Measurements from ENCODE around the gene USP17L21.
"Not testable (repeated sequence)": the region's sequence is repeated elsewhere in the genome, so short reads cannot be mapped to it uniquely, and the experiment has no call there.

Gene USP17L21

GRCh38 chr4:9262572-9262971, at the start of gene USP17L21:
USP17L21 (plus strand) TSS chr4:9262872; CDS start chr4:9262872, 0 bp downstream.
- not testable (repeated sequence) for DNase-seq; H3K36me3 ChIP-seq; H3K9me3 ChIP-seq (ENCODE audit: severe bottlenecking); H3K27ac ChIP-seq; H3K27me3 ChIP-seq (ENCODE audit: insufficient read depth, low read depth, severe bottlenecking); H3K4me3 ChIP-seq (ENCODE audit: low read depth, low read length)

- DNase-seq; H3K27me3 ChIP-seq (ENCODE audit: insufficient read depth, low read depth, severe bottlenecking); H3K4me3 ChIP-seq (ENCODE audit: low read depth, low read length); H3K27ac ChIP-seq; H3K9me3 ChIP-seq (ENCODE audit: severe bottlenecking); H3K36me3 ChIP-seq: not testable (repeated sequence)
These were observed 48.0 kb upstream of the USP17L21 start for GRCh38 chr4:9214701-9215100.

GRCh38 chr4:9215105-9215504, 47.6 kb upstream of the USP17L21 start, which contains the start of gene USP17L11:
USP17L11 (plus strand) TSS chr4:9215405; CDS start chr4:9215405, 0 bp downstream.
- H3K4me3 ChIP-seq (ENCODE audit: low read depth, low read length); H3K36me3 ChIP-seq; DNase-seq; H3K27ac ChIP-seq; H3K27me3 ChIP-seq (ENCODE audit: insufficient read depth, low read depth, severe bottlenecking); H3K9me3 ChIP-seq (ENCODE audit: severe bottlenecking): not testable (repeated sequence)

- not testable (repeated sequence) for H3K27me3 ChIP-seq (ENCODE audit: insufficient read depth, low read depth, severe bottlenecking); H3K4me3 ChIP-seq (ENCODE audit: low read depth, low read length); H3K36me3 ChIP-seq; DNase-seq; H3K9me3 ChIP-seq (ENCODE audit: severe bottlenecking); H3K27ac ChIP-seq
These were observed 42.8 kb upstream of the USP17L21 start, which contains the start of gene USP17L12 for GRCh38 chr4:9219852-9220251. USP17L12 (plus strand) TSS chr4:9220152; CDS start chr4:9220152, 0 bp downstream.

- not testable (repeated sequence) for H3K36me3 ChIP-seq; H3K27me3 ChIP-seq (ENCODE audit: insufficient read depth, low read depth, severe bottlenecking); H3K9me3 ChIP-seq (ENCODE audit: severe bottlenecking); H3K4me3 ChIP-seq (ENCODE audit: low read depth, low read length); DNase-seq; H3K27ac ChIP-seq
These were observed 38.1 kb upstream of the USP17L21 start, which contains the start of gene USP17L13 for GRCh38 chr4:9224596-9224995. USP17L13 (plus strand) TSS chr4:9224896; CDS start chr4:9224896, 0 bp downstream.

GRCh38 chr4:9230249-9230648, 32.4 kb upstream of the USP17L21 start:
- H3K9me3 ChIP-seq (ENCODE audit: severe bottlenecking); DNase-seq; H3K27ac ChIP-seq; H3K36me3 ChIP-seq; H3K4me3 ChIP-seq (ENCODE audit: low read depth, low read length); H3K27me3 ChIP-seq (ENCODE audit: insufficient read depth, low read depth, severe bottlenecking): not testable (repeated sequence)

GRCh38 chr4:9234085-9234484, 28.6 kb upstream of the USP17L21 start, which contains the start of gene USP17L15:
USP17L15 (plus strand) TSS chr4:9234385; CDS start chr4:9234385, 0 bp downstream.
- not testable (repeated sequence) for DNase-seq; H3K27me3 ChIP-seq (ENCODE audit: insufficient read depth, low read depth, severe bottlenecking); H3K9me3 ChIP-seq (ENCODE audit: severe bottlenecking); H3K4me3 ChIP-seq (ENCODE audit: low read depth, low read length); H3K36me3 ChIP-seq; H3K27ac ChIP-seq

GRCh38 chr4:9238461-9238860, 24.2 kb upstream of the USP17L21 start:
- not testable (repeated sequence) for H3K4me3 ChIP-seq (ENCODE audit: low read depth, low read length); H3K36me3 ChIP-seq
- DNase-seq: peak; percentile 13

GRCh38 chr4:9243579-9243978, 19.1 kb upstream of the USP17L21 start, which contains the start of gene USP17L17:
USP17L17 (plus strand) TSS chr4:9243879; CDS start chr4:9243879, 0 bp downstream.
- not testable (repeated sequence) for H3K27me3 ChIP-seq (ENCODE audit: insufficient read depth, low read depth, severe bottlenecking); H3K4me3 ChIP-seq (ENCODE audit: low read depth, low read length); H3K36me3 ChIP-seq; H3K9me3 ChIP-seq (ENCODE audit: severe bottlenecking); DNase-seq; H3K27ac ChIP-seq

More at GRCh38 chr4:9238461-9238860, 24.2 kb upstream of the USP17L21 start:
- not testable (repeated sequence) for H3K27me3 ChIP-seq (ENCODE audit: insufficient read depth, low read depth, severe bottlenecking); H3K27ac ChIP-seq; H3K9me3 ChIP-seq (ENCODE audit: severe bottlenecking)

GRCh38 chr4:9247953-9248680, 14.6 kb upstream of the USP17L21 start, which contains the start of gene USP17L18:
USP17L18 (plus strand) TSS chr4:9248630; CDS start chr4:9248630, 0 bp downstream.
- H3K4me3 ChIP-seq (ENCODE audit: low read depth, low read length); H3K27ac ChIP-seq; H3K27me3 ChIP-seq (ENCODE audit: insufficient read depth, low read depth, severe bottlenecking); DNase-seq; H3K36me3 ChIP-seq; H3K9me3 ChIP-seq (ENCODE audit: severe bottlenecking): not testable (repeated sequence)

- DNase-seq; H3K9me3 ChIP-seq (ENCODE audit: severe bottlenecking); H3K27me3 ChIP-seq (ENCODE audit: insufficient read depth, low read depth, severe bottlenecking); H3K36me3 ChIP-seq; H3K27ac ChIP-seq; H3K4me3 ChIP-seq (ENCODE audit: low read depth, low read length): not testable (repeated sequence)
These were observed 9.6 kb upstream of the USP17L21 start, which contains the start of gene USP17L19 for GRCh38 chr4:9253078-9253477. USP17L19 (plus strand) TSS chr4:9253378; CDS start chr4:9253378, 0 bp downstream.

GRCh38 chr4:9257824-9258223, 4.8 kb upstream of the USP17L21 start, which contains the start of gene USP17L20:
USP17L20 (plus strand) TSS chr4:9258124; CDS start chr4:9258124, 0 bp downstream.
- DNase-seq; H3K36me3 ChIP-seq; H3K27me3 ChIP-seq (ENCODE audit: insufficient read depth, low read depth, severe bottlenecking); H3K9me3 ChIP-seq (ENCODE audit: severe bottlenecking); H3K27ac ChIP-seq; H3K4me3 ChIP-seq (ENCODE audit: low read depth, low read length): not testable (repeated sequence)

- not testable (repeated sequence) for DNase-seq; H3K27ac ChIP-seq; H3K9me3 ChIP-seq (ENCODE audit: severe bottlenecking); H3K36me3 ChIP-seq; H3K4me3 ChIP-seq (ENCODE audit: low read depth, low read length); H3K27me3 ChIP-seq (ENCODE audit: insufficient read depth, low read depth, severe bottlenecking)
These were observed 4.6 kb downstream of the USP17L21 start, which contains the start of gene USP17L22 for GRCh38 chr4:9267319-9267718. USP17L22 (plus strand) TSS chr4:9267619; CDS start chr4:9267619, 0 bp downstream.

- H3K27ac ChIP-seq; H3K36me3 ChIP-seq; H3K27me3 ChIP-seq (ENCODE audit: insufficient read depth, low read depth, severe bottlenecking); H3K4me3 ChIP-seq (ENCODE audit: low read depth, low read length); H3K9me3 ChIP-seq (ENCODE audit: severe bottlenecking): not testable (repeated sequence)
- DNase-seq: peak; percentile 15
These were observed 9.0 kb downstream of the USP17L21 start for GRCh38 chr4:9271719-9272118.

All from WERI-Rb-1 (cell line).